ENCODE measurements around the gene SPARC. TPM values are rescaled to one million over a fixed set of nuclear protein-coding genes. Genes with fewer than 3 reads are reported as not detected.

The SPARC gene
- total RNA-seq, 1 experiment from 2014 or later, result 320 TPM

GRCh38 chr5:151676719-151677118 lies 10.0 kb downstream of the SPARC start:
- no CpG with 5 or more reads among the region's 2 CpGs for WGBS (ENCODE audit: extremely low coverage, insufficient read length, low lambda C conversion rate)
- Mint-ChIP-seq H3K4me3 (peak overlapping the region in 1 of 2 experiments; percentile 30; a peak in 2 of 5 replicates), H3K4me1 (peaks cover 43 to 46% of the 10 kb centered on the region in 2 experiments), H3K36me3 (ENCODE audit: insufficient read depth in 1 of 3, low read depth in 3 of 3) (peaks cover 22 to 36% (median 35%) of the 10 kb centered on the region in 3 experiments; a peak in 6 of 7 replicates), H3K9me3 (no peaks in the 10 kb centered on the region), H3K27ac (peak overlapping the region; percentile 41 to 96 (median 94); a peak in 6 of 7 replicates), H3K27me3 (ENCODE audit: low read depth) (no peaks in the 10 kb centered on the region)
- H3K23ac ChIP-seq (ENCODE audit: insufficient read length, low read depth, low read length), result no peak overlapping the region
- no peaks in the 10 kb centered on the region for H4K20me1 ChIP-seq (ENCODE audit: control insufficient read depth, insufficient read depth, insufficient read length)
- H3K4ac ChIP-seq (ENCODE audit: low read depth, low read length), result no peak overlapping the region
- no peak overlapping the region for H3K9ac ChIP-seq (ENCODE audit: extremely low read depth, insufficient read length, low read length)
- H3T11ph ChIP-seq (ENCODE audit: low read length), result no peak overlapping the region
- no peak overlapping the region for H3K14ac ChIP-seq (ENCODE audit: insufficient read depth, low read length)
- no peak overlapping the region for H2BK15ac ChIP-seq (ENCODE audit: low read depth, low read length)
- no peaks in the 10 kb centered on the region for H3K27me3 ChIP-seq (ENCODE audit: insufficient read depth, low read length)
- DNase-seq, result no peak
- H4K8ac ChIP-seq (replicated peaks; ENCODE audit: insufficient read length, low read depth, low read length), result no peak overlapping the region
- H2AFZ ChIP-seq (ENCODE audit: low read length), result no peak overlapping the region
- no peak overlapping the region for H2BK120ac ChIP-seq (ENCODE audit: low read depth, low read length, poor library complexity, severe bottlenecking)
- no peak overlapping the region for H2BK5ac ChIP-seq (ENCODE audit: insufficient read length, low read length)
- no peaks in the 10 kb centered on the region for H3K79me1 ChIP-seq (ENCODE audit: insufficient read depth, low read depth, low read length, poor library complexity, severe bottlenecking)
- H3K18ac ChIP-seq (ENCODE audit: insufficient read length, low read depth, low read length), result no peak overlapping the region
- no peak overlapping the region for H4K5ac ChIP-seq (ENCODE audit: insufficient read length, low read depth, low read length)
- H3K4me1 ChIP-seq (ENCODE audit: insufficient read depth, low read length), result peaks cover 11% of the 10 kb centered on the region; the same call in 1 of the 2 replicates
- TF ChIP-seq CTCF (conservative IDR thresholded peaks at IDR 0.05), result no peak
- no peaks in the 10 kb centered on the region for H3K79me2 ChIP-seq (ENCODE audit: insufficient read depth, low read length)
- H3K56ac ChIP-seq (ENCODE audit: insufficient read length, low read depth, low read length), result no peak overlapping the region
- no peak overlapping the region for H3K4me2 ChIP-seq (ENCODE audit: insufficient read depth, insufficient read length, low read length)
- no peak overlapping the region for H4K91ac ChIP-seq (ENCODE audit: insufficient read length, low read depth, low read length)
- H2AK5ac ChIP-seq (ENCODE audit: insufficient read length, low read length), result no peak overlapping the region
- no peak overlapping the region for H2BK12ac ChIP-seq (ENCODE audit: insufficient read length, low read depth, low read length)
- no peaks in the 10 kb centered on the region for H3K23me2 ChIP-seq (ENCODE audit: insufficient read length, low read depth, low read length, poor library complexity, severe bottlenecking)
- H3K9me3 ChIP-seq (ENCODE audit: control insufficient read depth, low read depth, low read length), result no peaks in the 10 kb centered on the region
- H3K27ac ChIP-seq (ENCODE audit: insufficient read length, low read depth, low read length), result no peak overlapping the region
- H2BK20ac ChIP-seq (ENCODE audit: low read depth, low read length, poor library complexity, severe bottlenecking), result no peak overlapping the region

Measured in H9 (cell line).